Kidney capillary endothelial cell (primary cell): ENCODE measurements around the gene INPP5B.

Source experiments
- DNase-seq: peaks from one replicate; pipeline ENCODE4 v3.0.0-alpha.2; 2018; ENCODE audit warnings: low spot score

The INPP5B gene

DNA sequence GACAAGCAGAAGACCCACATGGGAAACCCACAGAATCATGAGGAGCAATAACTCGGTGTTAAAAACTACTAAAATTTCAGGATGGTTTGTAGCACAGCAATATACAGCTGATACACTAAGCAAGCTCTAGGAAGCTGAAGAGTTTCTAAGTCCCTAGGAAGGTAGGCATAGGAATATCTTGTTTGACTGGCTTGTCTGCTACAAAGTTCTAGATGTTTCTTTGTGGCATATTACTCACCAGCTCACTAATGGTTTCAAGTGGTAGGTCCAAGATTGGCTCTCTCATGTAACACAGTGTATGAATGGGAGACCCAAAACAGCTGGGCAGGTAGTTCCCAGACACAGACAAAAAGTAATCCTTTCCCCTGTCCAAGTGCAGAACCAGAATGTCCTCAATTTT lies 74.2 kb downstream of the INPP5B start:
- no peak for DNase-seq

DNA sequence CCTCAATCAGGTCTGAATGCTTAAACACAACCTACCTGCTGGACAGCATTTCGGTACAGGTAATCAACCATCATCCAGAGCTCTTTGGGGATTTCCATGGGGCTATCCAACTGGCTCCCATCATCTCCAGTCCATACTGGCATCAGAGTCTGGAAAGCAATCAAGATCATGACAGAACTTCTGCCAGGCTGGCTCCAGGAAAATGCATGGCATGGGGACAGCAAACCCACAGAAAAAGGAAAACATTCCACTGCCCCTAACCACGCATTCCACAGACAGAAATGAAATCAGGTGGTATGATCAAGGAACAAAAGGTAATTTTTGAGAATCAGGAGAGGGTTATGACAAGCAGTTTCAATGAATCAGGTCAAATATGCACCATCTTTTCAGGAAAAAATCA lies 78.4 kb downstream of the INPP5B start:
- no peak for DNase-seq

DNA sequence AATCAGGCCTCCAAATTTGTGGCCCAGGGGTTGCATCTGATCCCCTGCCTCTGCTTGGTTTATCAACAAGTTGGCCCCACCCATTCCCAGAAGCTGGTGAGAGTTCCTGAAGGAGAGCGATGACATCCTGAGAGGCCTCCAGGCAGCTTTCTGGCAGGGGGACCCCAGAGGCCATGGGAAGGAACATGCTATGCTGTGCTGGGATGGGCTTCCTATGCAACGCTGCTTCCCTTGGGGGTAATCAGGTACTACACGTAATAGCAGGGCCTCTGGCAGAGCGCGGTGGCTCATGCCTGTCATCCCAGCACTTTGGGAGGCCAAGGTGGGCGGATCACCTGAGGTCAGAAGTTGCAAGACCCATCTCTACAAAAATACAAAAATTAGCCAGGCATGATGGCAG lies 79.1 kb downstream of the INPP5B start:
- DNase-seq: no peak

DNA sequence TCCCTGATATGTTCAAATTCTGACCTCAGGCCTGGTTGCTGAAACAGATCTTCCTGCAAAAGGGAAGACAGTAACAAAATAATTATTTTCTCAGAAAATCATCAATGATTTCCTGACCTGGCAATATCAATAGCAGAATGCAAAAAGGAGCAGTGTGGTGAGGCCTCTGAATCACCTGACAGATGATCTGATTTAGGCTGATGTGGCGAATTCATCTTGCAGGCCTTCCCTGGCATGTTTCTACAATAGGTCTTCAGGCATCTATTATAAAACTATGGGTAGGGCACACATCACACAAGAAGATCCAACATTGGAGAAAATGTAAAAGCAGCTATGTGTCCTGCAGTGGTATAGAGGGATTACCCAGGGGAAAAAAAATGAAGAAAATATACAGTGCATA lies 80.4 kb downstream of the INPP5B start:
- DNase-seq: no peak

DNA sequence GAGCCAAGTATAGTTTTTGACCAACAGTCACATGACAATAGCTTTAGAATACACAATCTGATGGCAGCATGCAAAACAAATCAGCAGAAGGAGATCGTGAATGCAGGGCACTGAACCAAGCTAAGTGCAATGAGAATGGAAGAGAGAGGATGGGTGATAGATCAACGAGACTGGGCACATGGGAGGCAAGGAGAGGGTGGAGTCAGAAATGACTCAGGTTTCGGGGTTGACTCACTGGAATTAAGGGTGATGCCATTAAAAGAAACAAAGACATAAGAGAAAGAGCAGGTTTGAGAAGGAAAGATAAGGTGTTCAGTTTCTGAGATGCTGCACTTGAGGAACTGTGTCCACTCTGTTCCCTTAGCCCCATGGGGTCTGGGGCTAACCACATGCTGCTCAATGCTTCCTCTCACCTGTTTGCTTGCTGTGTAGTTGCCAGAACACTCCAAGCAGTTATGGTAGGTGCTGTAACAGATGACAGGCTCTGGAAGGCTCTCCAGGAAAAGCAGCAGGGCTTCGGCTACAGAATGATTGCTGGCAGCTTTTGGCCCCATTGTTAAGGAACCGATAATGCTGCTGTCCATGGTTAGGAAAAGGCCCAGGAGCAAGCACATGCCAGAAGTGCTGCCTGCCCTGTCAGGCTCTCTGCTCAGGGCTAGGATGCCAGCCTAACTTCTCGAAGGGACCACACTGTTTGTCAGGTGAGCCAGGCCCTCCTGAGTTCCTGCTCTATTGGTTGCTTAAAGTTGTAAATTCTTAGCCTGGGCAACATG lies 81.3 kb downstream of the INPP5B start:
- no peak for DNase-seq

DNA sequence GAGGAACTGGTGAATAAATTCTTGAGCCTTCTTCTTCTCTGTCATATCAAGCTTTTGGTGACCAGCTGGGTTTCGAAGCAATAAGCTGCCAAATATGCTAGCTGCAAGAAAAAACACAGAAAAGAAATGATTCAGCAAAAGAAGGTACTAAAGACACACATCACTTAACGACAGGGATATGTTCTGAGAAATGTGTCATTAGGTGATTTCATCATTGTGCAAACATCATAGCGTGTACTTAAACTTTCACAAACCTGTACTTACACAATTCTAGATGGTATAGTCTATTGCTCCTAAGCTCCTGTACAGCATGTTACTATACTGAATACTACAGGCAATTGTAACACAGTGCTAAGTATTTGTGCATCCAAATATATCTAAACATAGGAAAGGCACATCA lies 84.5 kb downstream of the INPP5B start:
- DNase-seq: no peak

DNA sequence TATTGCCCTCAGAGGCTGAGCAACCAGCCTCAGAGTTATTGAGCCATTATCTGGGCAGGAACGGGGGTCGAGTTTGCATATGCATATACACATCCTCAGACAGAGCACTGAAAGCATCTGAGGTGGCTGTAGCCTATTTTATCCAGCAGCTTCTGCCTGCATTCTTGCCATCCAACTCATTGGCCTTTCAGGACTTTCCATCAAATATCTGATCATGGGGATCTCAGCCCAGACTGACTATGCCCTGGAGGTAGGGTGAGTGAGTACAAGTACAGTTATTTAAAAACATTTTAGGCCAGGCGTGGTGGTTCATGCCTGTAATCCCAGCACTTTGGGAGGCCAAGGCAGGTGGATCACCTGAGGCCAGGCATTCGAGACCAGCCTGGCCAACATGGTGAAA lies 85.7 kb downstream of the INPP5B start:
- no peak for DNase-seq

DNA sequence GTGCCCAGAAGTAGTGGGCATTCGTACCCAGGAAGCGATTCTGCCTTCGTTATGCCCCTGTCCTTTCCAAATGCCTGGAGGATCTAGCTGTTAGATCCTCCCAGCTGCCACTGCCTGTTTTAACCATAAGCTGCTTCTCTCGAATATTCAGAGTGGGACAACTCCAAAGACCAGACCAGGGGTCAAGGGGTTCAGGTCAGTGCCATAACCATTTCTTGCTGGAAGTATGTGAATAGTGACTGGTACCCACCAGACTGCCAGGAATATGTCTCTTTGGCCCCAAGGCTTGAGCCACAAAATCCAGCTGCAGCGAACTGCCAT lies 86.5 kb downstream of the INPP5B start:
- DNase-seq: no peak

DNA sequence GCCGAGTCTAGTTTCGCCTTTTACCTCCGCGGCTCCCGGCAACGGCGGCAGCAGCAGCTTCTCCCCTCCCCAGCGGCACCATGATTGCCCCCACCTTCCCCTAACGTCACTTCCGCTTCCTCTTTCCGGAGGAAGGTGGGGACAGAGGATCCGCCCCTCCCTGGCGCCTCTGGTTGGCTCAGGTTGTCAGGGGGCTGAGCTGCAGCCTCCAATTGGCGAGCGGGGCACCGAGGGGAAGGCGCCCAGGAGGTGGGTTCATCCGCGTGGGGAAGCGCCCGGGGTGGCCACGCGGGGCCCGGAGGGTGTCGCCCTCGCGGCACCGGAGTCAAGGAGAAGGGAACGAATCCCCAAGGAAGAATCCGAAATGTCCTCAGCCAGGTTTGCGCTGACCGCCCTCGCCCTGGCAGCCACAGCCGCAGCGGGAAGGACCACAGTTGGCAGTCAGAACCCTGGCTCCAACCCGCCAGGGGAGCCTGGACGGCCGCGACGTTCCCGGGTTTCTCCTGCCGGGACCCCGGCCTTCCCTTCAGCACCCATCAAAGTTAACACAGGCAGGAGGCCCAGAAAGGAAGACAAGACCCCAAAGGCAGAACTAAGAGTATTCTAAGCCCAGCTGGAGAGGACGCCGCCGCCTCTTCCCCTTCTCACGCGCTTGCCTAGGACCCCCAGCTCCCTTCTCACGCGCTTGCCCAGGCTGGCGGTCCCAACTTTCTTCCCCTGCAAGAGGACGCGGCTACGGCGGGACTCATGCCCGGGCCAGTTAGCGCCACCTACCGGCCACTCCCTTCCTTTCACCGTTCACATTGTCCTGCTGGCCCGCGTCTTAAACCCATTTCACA lies 87.1 kb downstream of the INPP5B start, which contains the start of gene MTF1:
MTF1 (minus strand) TSS at position 86 of the 839 bp plus-strand sequence. CDS start 1,934 bp downstream, outside the sequence.
- DNase-seq: peak; percentile 96

DNA sequence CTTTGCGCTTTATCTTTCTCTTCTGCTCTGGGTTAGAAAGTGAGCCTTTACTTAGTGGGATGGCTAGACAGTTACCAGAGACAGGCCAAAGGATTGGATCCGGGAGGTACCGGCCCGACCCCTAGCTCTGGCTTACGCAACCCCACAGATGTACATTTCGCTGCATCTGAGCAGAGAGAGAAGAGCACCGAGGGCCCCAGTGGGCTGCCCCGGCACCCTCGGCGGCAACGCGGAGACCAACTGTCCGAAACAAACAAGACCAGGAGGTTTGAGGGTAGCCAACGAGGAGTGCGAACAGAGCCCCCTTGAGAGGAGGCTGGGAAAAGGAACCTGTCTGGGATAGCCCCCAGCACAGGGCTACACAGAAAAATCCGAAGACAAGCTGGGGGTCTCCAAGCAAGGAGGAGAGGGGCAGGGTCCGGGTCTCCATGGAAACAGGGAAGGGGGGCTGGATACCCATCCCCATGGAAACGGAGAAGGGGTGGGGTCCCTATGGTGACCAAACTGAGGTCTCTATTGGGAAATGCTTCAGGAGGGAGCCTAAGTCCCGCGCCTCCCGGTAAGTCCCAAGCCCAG lies 87.8 kb downstream of the INPP5B start:
- no peak for DNase-seq

DNA sequence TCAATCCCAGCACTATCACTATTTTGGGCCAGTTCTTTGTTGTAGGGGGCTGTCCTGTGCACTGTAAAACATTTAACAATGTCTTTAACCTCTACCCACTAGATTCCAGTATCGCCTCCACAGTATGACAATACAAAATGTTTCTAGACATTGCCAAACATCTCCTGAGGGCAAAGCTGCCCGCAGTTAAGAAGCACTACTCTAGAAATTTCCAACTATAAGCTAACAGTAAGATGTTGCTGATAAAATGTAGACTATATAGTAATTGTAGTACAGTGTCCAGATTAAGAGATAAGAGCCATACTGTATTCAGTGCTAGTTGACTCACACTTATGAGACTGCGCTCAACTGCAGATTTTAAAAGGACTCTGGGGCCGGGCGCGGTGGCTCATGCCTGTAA lies 92.4 kb downstream of the INPP5B start:
- no peak for DNase-seq

DNA sequence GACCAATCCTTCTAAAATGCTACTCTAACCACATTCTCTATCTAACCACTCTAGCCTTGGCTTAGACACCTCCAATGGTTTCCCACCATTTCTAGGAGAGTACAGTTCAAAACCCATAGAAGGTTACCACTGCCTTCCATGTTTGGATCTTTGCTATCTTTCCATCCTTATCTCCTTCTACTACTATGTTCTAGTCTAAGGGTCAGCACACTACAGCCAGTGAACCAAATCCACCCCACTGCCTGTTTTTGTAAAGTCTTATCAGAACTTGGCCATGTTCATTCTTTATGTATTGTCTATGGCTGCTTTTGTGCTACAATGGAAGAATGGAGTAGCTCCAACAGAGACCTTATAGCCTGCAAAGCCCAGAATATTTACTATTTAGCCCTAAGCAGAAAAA lies 93.7 kb downstream of the INPP5B start:
- DNase-seq: no peak

DNA sequence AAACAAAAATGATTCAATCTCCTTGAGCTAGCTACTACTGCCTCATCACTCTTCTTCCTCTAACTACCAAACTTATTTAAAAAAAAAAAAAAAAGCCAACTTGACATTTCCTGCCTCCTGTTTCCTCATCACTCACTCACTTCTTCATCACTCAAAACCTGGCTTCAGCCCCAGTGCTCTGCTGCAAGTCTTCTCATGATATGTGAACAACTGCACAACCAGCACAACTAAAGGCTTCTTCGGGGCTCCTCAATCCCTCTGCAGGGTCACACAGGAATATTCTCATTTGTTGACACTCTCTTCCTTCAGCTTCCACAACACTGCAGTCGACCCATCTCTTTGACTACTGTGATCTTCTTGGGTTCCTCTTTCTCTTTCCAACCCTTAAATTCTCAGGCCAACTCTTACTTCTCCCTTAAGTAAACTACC lies 95.1 kb downstream of the INPP5B start:
- DNase-seq: no peak

DNA sequence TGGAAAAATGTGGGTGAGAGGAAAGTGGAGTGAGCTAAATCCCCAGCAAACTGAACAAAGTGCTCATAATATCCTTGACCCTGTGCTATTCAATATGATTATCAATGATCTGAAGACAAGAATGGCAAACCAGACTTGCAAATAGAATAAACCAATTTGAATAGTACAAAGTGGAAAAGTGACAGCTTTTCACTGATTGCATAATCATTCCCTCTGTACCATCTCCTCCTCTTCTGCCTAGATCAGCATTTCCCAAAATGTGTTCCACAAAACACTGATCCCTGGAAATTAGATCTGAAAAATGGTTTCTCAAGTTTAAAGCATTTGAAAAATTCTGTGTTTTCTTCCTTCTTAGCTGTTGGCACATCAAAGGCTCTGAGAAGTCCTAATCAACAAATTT lies 95.6 kb downstream of the INPP5B start:
- no peak for DNase-seq

DNA sequence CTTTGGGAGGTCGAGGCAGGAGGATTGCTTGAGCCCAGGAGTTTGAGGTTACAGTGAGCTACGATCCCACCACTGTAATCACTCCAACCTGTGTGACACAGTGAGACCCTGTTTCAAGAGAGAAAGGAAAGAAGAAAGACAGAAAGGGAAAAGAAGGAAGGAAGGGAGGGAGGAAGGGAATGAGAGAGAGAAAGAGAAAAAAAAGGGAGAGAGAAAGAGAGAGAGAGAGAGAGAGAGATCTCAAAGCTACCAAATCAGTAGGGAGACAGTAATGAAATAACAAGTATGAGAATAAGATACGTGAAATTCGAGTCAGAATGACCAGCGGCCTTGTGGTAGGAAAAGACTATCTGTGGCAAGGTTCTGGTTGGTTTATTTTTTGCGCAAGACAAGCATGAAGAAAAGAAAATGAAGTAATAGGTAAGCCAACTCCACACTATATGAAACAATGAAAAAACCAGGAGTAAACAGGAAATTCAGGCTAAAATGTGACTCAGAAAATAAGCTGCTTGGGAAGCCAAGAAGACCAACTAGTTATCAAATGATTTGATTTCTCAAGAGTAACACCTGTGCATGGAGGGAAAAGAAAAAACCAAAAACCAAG lies 96.4 kb downstream of the INPP5B start:
- no peak for DNase-seq

DNA sequence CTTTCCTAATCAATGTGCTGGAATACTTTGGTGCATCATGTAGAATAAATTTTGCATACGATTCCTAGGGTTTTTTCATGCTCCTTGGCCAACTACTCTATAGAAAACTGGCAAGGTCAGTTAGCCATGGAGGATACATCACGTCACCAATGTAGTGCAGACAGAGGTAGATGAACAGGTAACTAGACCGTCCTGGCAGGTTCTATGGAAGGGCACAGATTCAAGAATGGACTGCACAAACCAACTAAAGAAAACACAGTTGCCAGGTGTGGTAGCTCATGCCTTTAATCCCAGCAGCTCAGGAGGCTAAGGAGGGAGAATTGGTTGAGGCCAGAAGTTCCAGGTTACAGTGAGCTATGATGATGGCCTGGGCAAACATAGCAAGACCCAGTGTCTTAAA lies 97.4 kb downstream of the INPP5B start:
- DNase-seq: no peak

DNA sequence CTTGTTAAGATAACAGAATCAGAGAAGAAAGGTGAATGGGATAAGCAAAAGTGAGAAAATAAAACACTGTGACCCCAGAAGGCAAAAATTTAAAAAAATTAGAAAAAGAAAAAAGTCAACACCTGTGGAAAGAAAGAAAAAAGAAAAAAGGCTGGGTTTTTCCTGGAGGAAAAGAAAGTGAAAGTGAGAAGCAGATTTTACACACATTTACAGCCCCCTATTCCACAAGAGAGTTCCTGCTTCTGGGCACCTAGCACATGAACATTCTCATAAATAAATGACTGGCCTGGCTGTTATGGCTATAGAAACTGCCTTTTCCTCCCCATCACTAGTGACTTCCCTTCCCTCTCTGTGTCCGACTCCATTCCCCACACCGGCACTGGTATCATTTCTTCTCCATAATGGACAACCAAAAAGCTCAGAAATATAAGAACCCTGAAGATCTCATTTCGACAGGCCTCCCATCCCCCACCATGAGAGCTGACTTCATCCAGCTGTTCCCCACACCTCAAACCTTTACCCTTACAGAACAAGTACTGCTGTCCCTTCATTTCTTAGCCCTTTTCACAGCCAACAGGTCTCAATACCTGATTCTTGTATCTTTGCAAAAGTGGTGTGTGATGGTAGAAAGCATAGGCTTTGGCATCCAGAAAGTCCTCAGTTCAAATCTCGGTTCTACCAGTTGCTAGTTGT lies 100.1 kb downstream of the INPP5B start:
- DNase-seq: no peak

DNA sequence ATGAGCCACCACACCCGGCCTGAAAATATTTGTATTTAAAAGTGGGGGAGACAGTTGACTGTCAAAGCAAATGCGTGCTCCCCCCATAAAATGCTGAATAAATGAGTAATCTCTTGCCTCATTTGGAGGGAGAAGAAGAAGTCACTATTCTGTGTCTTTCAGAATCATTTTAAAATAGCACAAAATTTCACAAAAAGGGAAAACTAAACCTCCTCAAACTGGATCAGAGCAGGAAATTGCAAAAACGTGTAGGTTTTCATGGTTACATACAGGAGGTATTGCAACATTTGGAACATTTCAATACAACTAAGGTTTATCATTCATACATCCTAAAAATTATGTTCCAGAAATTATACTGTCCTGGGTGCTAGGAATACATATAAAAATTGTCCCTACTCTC lies 101.1 kb downstream of the INPP5B start:
- DNase-seq: no peak

DNA sequence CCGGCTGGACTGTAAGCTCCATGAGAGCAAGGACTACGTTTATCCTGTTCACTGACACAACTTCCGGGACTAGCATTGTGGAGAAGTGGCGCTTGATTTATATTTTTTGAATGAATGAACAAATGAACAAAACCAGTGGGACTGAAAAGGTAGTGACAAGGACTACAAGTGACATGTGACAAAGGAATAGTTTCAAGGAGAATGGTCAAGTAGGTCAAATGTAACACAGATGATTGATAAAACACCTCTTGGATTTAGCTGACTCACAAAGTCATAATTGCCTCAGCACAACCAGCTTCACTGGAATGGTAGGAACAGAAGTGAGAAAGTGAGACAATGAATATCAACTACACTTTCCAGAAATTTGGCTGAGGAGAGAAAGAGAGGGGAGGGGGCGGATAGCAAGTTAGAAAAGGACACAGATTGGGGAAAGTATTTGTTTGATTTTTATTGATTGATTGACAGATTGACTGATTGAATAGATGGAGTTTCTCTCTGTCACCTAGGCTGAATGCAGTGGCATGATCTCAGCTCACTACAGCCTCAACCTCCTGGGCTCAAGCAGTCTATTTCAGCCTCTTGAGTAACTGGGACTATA lies 101.7 kb downstream of the INPP5B start:
- no peak for DNase-seq

DNA sequence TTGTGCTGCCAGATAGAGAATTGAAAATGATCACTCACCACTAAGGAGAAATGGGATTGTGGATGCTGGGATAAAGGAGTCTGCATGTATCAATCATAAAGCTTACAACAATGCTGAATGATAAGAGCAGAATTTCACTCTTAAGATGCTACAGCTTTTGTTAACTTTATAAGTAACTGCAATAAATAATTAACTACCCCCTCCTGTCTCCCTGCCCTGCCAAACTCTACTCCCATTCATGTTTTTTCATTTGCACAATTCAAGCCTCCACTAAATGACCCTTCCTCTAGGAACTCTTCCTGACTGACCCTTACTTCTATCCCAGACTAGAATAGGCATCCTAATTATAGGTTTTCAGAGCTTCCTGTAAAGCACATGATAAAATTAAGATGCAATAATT lies 102.3 kb downstream of the INPP5B start:
- DNase-seq: no peak

DNA sequence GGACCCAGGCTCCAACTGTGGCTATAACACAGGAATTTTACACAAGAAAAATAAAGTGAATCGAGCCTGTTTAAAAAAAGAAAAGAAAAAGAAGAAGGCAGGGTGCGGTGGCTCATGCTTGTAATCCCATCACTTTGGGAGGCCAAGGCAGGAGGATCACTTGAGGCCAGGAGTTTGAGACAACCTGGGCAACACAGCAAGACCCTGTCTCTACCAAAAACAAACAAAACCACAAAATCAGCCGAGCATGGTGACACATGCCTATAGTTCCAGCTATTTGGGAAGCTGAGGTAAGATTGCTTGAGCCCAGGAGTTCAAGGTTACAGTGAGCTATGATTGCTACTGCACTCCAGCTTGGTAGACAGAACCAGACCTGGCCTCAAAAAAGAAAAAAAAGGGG lies 105.2 kb downstream of the INPP5B start:
- no peak for DNase-seq

DNA sequence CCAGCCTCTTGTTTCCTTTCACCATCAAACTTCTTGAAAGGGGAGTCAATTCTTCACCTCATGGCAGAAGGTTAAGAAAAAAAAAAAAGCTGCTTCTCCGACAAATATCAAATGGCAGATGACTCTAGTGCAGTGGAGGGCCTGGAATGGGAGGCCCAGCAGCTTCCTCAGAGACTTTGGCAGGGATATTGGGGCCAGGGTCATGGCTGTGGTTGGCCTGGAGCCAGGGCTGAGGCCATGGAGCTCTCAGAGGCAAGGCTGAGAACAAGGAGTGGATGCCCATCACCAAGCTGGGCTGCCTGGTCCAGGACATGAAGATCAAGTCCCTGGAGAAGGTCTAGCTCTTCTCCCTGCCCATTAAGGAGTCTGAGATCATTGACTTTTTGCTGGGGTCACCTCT lies 106.1 kb downstream of the INPP5B start:
- DNase-seq: no peak
